ENCODE measurements around the gene LTB.
"Not testable (repeated sequence)": the region's sequence is repeated elsewhere in the genome, so short reads cannot be mapped to it uniquely, and the experiment has no call there.

The LTB gene

DNA sequence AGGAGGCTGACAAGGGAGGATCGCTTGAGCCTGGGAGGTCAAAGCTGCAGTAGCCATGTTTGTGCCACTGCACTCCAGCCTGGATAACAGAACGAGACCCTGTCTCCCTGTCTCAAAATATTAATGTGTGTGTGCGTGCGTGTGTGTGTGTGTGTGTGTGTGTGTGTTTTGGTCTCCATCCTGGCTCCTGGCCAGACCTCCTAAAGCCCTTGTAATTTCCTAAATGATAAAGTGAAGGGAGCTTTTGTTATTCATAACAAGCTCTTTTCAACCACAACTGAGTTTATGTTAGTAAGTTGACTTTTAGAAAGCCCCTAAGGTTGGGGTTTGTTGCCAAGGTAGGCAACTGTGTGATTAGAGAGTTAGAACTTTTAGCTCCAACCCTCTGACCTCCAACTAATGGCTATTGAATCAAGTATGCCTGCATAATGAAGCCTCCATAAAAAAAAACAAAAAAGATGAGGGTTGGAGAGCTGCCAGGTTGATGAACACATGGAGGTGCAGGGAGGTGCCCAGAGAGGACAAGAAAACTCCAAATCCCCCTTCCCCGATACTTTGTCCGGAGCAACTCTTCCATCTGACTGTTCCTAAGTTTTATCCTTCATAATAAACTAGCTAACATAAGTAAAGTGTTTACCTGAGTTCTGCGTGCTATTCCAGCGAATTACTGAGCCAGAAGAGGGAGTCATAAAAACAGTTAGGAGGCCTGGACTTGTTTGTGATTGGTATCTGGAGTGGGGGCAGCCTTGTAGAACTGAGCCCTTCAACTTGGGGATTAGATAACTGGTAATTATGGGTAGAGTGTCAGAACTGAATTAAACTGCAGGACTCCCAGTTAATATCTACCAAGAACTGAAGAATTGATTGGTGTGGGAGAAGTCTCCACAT, 27.5 kb upstream of the LTB start:
- no peak for DNase-seq (ENCODE audit: low read depth in 1 of 2, low spot score in 1 of 2)

DNA sequence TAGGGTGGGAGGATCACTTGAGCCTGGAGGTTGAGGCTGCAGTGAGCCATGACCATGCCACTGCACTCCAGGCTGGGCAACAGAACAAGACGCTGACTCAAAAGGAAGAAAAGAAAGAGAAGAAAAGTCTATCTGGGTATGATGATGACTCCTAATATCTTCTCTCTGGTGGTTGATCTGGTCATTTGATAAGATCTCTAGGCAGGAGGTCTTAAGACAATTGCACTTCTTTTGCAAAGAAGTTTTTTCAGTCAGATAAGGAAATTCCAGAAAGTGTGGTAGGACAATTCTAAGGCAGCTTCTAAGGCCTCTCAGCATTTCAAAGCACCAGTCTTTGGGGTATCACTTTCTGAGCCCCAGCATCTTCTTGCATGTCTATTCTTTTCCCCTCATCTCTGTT, 25.1 kb upstream of the LTB start:
- DNase-seq (ENCODE audit: low read depth in 1 of 2, low spot score in 1 of 2): no peak

DNA sequence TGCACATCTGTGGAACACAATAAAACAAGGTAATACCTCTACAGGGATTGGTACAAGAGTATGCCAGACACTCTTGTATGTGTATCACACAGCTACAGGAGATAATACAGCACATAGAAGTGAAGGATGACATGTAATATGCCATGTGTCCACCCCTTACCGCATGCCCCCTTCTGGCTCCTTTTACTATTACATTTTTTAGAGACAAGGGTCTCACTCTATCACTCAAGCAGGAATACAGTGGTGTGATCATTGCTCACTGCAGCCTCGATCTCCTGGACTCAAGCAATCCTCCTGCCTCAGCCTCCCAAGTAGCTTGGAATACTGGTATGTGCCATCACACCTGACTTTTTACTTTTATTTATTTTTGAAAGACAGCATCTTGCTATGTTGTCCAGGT, 14.8 kb upstream of the LTB start:
- no peak for DNase-seq (ENCODE audit: low read depth in 1 of 2, low spot score in 1 of 2)

DNA sequence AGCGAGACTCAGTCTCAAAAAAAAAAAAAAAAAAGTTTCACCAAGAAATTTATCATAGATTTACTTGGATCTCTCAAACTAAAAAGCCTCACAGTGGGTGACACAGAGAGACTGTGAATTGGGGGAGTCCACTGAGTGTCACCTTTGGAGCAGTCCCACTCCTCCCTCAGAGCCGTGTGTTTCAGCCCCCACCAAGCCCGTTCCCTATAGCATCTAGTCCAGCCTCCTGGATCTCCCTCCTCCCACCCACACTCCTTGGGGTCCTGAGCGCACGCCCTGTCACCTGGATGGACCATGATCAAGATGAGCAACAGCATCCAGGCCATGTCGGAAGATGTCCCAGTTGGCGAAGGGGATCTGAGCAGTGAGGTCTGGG, 10.2 kb upstream of the LTB start:
- no peak for DNase-seq (ENCODE audit: low read depth in 1 of 2, low spot score in 1 of 2)

DNA sequence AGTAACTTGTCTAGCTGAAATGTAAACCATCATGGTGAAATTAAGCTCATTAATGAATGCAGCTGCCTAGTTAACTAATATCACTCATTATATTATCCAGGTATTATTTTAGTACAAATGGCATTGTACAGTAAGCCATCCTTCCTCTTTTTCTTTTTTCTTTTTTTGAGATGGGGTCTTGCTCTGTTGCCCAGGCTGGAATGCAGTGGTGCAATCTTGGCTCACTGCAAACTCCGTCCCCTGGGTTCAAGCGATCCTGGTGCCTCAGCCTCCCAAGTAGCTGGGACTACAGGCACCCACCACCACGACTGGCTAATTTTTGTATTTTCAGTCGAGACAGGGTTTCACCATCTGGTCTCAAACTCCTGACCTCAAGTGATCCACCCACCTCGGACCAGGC, 8.5 kb upstream of the LTB start:
- not testable (repeated sequence) for DNase-seq (ENCODE audit: low read depth in 1 of 2, low spot score in 1 of 2)

GRCh38 chr6:31588871-31589650, 6.8 kb upstream of the LTB start:
- no peak for DNase-seq (ENCODE audit: low read depth in 1 of 2, low spot score in 1 of 2)

GRCh38 chr6:31587791-31588777, 5.9 kb upstream of the LTB start:
- no peak for DNase-seq (ENCODE audit: low read depth in 1 of 2, low spot score in 1 of 2)

DNA sequence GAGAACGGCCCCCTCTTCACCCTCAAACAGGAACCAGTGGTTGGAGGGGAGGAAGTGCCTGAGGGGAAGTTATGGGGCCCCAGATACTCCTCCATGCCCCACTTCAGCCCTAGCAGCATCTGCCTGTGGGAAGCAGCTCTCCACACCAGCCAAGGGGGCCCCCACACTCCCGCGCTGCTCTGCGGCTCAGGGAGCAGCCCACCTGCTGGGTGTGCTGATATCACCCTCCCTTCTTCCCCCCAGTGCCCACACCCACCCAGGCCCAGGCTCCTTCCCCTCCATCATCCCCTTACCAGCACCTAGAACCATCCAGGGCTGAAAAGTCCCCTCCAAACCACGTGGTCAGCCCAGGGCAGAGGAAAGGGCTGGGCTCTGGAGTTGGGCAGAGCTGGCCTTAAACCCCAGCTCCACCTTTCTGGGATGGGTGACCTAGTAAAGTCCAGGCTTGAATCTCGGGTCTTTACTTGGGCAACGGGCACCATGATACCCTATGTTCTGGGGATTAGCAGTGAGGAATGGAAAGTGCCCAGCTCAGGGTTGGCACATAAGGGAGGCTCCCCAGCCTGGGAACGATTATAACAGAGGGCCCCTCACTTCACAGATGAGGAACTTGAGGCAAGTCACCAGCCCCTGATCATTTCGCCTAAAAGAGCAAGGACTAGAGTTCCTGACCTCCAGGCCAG, 4.5 kb upstream of the LTB start:
- no peak for DNase-seq (ENCODE audit: low read depth in 1 of 2, low spot score in 1 of 2)

- DNase-seq (ENCODE audit: low read depth in 1 of 2, low spot score in 1 of 2): no peak
Observed at GRCh38 chr6:31586008-31586407, 3.8 kb upstream of the LTB start, which contains the start of gene LST1. LST1 (plus strand) TSS chr6:31586277; CDS start chr6:31587300, 1,023 bp downstream.

DNA sequence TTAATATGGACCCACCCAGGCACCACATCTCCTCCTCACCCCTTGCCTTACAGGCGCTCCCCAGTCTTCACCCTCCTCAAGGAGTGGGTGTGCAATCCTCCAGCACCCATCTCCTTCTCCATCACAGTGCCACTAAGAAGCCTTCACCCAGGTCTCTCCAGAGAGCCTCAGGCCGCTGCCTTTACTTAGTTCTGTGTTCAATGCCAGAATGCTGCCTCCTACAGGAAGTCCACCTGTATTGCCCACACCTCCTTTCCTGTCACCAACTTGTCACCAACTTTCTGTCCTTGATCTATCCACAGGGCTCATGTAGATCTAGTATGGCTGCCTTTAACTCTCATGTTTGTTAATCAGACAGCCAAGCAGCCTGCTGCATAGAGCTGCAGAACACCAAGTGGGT, 3.3 kb upstream of the LTB start:
- no peak for DNase-seq (ENCODE audit: low read depth in 1 of 2, low spot score in 1 of 2)

DNA sequence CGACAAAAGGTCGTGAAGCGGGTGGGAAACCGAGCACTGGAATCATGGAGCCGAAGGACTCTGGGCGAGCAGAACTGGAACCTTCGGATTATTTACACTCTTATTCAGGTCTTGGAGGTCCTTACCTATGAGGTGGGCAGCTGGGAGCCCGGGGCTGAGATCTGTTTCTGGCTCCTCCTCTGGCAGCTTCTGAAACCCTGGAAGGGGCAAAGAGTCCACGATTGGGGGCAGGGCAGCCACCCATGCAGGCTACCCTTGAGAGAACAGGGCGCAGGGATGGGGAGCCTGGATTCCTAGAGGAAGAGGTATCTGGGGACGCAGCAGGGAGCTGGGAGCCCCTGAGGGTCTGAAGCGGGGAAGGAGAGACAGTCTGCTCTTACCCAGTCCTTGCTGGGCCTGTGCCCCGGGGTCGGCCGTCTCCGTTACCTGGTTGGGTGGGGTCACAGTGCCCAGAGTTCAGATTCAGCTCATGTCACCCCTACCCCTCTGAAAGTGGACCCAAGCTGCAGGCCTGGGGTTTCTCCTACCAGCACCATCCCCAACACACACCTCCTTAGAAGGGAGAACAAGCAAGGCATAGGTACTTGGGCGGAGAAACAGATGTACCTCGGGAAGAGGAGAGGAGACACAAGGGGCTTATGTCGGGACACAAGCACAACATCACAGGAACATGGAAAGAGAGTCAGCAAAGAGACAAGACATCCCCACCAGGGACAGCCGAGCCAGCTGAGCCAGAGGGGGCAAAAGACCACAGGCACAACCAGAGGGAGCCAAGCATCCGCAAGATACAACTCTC, 592 bp downstream of the LTB start:
- no peak for DNase-seq (ENCODE audit: low read depth in 1 of 2, low spot score in 1 of 2)

DNA sequence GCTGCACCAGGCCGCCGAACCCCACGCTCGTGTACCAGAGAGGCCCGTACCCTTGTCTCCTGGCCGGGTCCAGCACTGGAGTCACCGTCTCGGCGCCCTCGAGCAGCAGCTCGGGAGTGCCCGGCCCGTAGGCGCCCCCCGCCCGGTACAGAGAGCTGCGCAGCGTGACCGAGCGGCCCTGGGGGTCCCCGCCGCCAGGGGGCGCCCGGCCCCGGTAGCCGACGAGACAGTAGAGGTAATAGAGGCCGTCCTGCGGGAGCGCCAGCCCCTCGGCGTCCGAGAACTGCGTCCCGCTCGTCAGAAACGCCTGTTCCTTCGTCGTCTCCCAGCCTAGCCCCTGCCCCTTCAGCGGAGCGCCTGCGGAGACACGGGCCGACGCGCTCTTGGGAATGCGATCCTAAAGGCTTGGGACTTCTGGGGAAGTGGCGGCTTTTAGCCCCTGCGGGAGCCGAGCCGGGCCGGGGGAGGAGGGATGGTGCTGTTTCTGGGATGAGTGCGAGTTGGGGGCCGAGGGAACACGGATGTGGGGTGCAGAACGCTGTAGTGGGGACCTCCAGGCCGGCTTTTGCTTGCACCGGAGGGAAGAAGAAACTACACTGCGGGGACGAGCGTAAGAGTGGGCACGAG, 1.3 kb downstream of the LTB start:
- peak; percentile 84 to 85 for DNase-seq (ENCODE audit: low read depth in 1 of 2, low spot score in 1 of 2)

- DNase-seq (ENCODE audit: low read depth in 1 of 2, low spot score in 1 of 2): no peak
Observed at GRCh38 chr6:31580438-31580740, 1.8 kb downstream of the LTB start.

- DNase-seq (ENCODE audit: low read depth in 1 of 2, low spot score in 1 of 2): no peak
Observed at GRCh38 chr6:31579546-31580437, 2.4 kb downstream of the LTB start.

GRCh38 chr6:31579119-31579505, 3.1 kb downstream of the LTB start:
- no peak for DNase-seq (ENCODE audit: low read depth in 1 of 2, low spot score in 1 of 2)

GRCh38 chr6:31578184-31579118, 3.8 kb downstream of the LTB start:
- no peak for DNase-seq (ENCODE audit: low read depth in 1 of 2, low spot score in 1 of 2)

- no peak for DNase-seq (ENCODE audit: low read depth in 1 of 2, low spot score in 1 of 2)
Observed at GRCh38 chr6:31577579-31577966, 4.7 kb downstream of the LTB start.

All from activated CD4-positive, alpha-beta T cell treated with anti-CD3 and anti-CD28 coated beads, Interleukin-2, amount 50 U/mL, for 24 hours (primary cell).